ENCODE measurements around the gene SPACA9.

DNA sequence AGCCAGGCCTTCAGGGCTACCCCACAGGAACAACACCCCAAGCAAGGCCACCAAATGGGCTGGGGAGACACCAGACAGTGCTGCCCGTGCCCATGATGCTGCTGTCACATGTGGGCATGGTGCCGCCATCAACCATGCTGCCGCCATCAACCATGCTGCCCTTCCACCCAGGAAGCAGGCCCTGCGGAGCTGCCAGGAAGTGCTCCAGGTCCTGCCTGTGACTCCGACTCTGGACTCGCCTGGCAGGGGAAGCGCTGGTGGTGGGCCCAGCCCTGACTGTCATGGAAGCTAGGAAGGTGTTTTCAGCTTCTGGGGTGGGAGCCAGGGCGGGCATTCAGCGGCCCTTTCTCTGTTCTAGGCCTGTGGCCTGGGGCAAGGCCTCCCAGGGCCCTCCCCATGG, 9.4 kb upstream of the SPACA9 start:
- TF ChIP-seq, protein P1, sequence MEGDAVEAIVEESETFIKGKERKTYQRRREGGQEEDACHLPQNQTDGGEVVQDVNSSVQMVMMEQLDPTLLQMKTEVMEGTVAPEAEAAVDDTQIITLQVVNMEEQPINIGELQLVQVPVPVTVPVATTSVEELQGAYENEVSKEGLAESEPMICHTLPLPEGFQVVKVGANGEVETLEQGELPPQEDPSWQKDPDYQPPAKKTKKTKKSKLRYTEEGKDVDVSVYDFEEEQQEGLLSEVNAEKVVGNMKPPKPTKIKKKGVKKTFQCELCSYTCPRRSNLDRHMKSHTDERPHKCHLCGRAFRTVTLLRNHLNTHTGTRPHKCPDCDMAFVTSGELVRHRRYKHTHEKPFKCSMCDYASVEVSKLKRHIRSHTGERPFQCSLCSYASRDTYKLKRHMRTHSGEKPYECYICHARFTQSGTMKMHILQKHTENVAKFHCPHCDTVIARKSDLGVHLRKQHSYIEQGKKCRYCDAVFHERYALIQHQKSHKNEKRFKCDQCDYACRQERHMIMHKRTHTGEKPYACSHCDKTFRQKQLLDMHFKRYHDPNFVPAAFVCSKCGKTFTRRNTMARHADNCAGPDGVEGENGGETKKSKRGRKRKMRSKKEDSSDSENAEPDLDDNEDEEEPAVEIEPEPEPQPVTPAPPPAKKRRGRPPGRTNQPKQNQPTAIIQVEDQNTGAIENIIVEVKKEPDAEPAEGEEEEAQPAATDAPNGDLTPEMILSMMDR (IDR thresholded peaks at IDR 0.05; ENCODE audit: borderline replicate concordance, extremely low read depth, low read length, poor library complexity, severe bottlenecking), result no peak
- TF ChIP-seq EZH2 (IDR thresholded peaks at IDR 0.05; ENCODE audit: borderline replicate concordance, low read depth, low read length, severe bottlenecking), result no peak

Measured in DND-41 (cell line).